ENCODE measurements around the gene LEMD2. TPM values are rescaled to one million over a fixed set of nuclear protein-coding genes. Genes with fewer than 3 reads are reported as not detected.

The LEMD2 gene
- total RNA-seq, 1 experiment from 2014 or later = 91.8 TPM

GRCh38 chr6:33776764-33777163 lies 12.2 kb downstream of the LEMD2 start:
- H4K8ac ChIP-seq (replicated peaks; ENCODE audit: insufficient read length, low read depth, low read length) = no peak overlapping the region
- H3K27ac ChIP-seq (ENCODE audit: insufficient read length, low read depth, low read length) = no peak overlapping the region
- no peaks in the 10 kb centered on the region for H3K9me3 ChIP-seq (ENCODE audit: control insufficient read depth, low read depth, low read length)
- no peaks in the 10 kb centered on the region for H3K9me3 Mint-ChIP-seq
- H3K79me2 ChIP-seq (ENCODE audit: insufficient read depth, low read length) = no peaks in the 10 kb centered on the region
- no peak overlapping the region for H3K18ac ChIP-seq (ENCODE audit: insufficient read length, low read depth, low read length)
- H3K9ac ChIP-seq (ENCODE audit: extremely low read depth, insufficient read length, low read length) = no peak overlapping the region
- no peak overlapping the region for H2BK120ac ChIP-seq (ENCODE audit: low read depth, low read length, poor library complexity, severe bottlenecking)
- no peak overlapping the region for H3K14ac ChIP-seq (ENCODE audit: insufficient read depth, low read length)
- H3K36me3 Mint-ChIP-seq (ENCODE audit: insufficient read depth in 1 of 3, low read depth in 3 of 3) = peaks cover 42 to 91% (median 90%) of the 10 kb centered on the region in 3 experiments
- no peaks in the 10 kb centered on the region for H4K20me1 ChIP-seq (ENCODE audit: control insufficient read depth, insufficient read depth, insufficient read length)
- no peak overlapping the region for H2AK5ac ChIP-seq (ENCODE audit: insufficient read length, low read length)
- no peak overlapping the region for H4K91ac ChIP-seq (ENCODE audit: insufficient read length, low read depth, low read length)
- no peak overlapping the region for H2BK20ac ChIP-seq (ENCODE audit: low read depth, low read length, poor library complexity, severe bottlenecking)
- TF ChIP-seq CTCF (conservative IDR thresholded peaks at IDR 0.05) = no peak
- DNase-seq = no peak
- H3K23me2 ChIP-seq (ENCODE audit: insufficient read length, low read depth, low read length, poor library complexity, severe bottlenecking) = no peaks in the 10 kb centered on the region
- H2BK15ac ChIP-seq (ENCODE audit: low read depth, low read length) = no peak overlapping the region
- no peak overlapping the region; a peak in 1 of 7 replicates for H3K27ac Mint-ChIP-seq
- no peak overlapping the region for H3K23ac ChIP-seq (ENCODE audit: insufficient read length, low read depth, low read length)
- H3K27me3 Mint-ChIP-seq (ENCODE audit: low read depth) = 0 out of 2 replicates have a peak, but pooled peaks cover 2% of the 10 kb centered on the region
- no CpG with 5 or more reads among the region's 13 CpGs for WGBS (ENCODE audit: extremely low coverage, insufficient read length, low lambda C conversion rate)
- no peaks in the 10 kb centered on the region for H3K27me3 ChIP-seq (ENCODE audit: insufficient read depth, low read length)
- no peak overlapping the region for H3K4me3 Mint-ChIP-seq
- H3K79me1 ChIP-seq (ENCODE audit: insufficient read depth, low read depth, low read length, poor library complexity, severe bottlenecking) = no peaks in the 10 kb centered on the region
- H3K4me1 Mint-ChIP-seq = peaks cover 56 to 59% of the 10 kb centered on the region in 2 experiments
- H3K4me1 ChIP-seq (ENCODE audit: insufficient read depth, low read length) = peaks cover 13% of the 10 kb centered on the region; the same call in 1 of the 2 replicates
- H4K5ac ChIP-seq (ENCODE audit: insufficient read length, low read depth, low read length) = no peak overlapping the region
- H3K4ac ChIP-seq (ENCODE audit: low read depth, low read length) = no peak overlapping the region
- H3T11ph ChIP-seq (ENCODE audit: low read length) = no peak overlapping the region
- H3K4me2 ChIP-seq (ENCODE audit: insufficient read depth, insufficient read length, low read length) = no peak overlapping the region
- no peak overlapping the region for H3K56ac ChIP-seq (ENCODE audit: insufficient read length, low read depth, low read length)
- no peak overlapping the region for H2AFZ ChIP-seq (ENCODE audit: low read length)
- H2BK12ac ChIP-seq (ENCODE audit: insufficient read length, low read depth, low read length) = no peak overlapping the region
- no peak overlapping the region for H2BK5ac ChIP-seq (ENCODE audit: insufficient read length, low read length)
